ENCODE data around the gene LENG9. TPM values are rescaled to one million over a fixed set of nuclear protein-coding genes. Genes with fewer than 3 reads are reported as not detected.
A peak's percentile ranks its signal among the peaks of the same experiment; 100 is the strongest.

The LENG9 gene
- total and polyA plus RNA-seq, 2 of the 13 experiments (the other 11 are each of a cell fraction or from before 2014, with no cell fraction given), result 0.75 to 2.9 TPM

DNA sequence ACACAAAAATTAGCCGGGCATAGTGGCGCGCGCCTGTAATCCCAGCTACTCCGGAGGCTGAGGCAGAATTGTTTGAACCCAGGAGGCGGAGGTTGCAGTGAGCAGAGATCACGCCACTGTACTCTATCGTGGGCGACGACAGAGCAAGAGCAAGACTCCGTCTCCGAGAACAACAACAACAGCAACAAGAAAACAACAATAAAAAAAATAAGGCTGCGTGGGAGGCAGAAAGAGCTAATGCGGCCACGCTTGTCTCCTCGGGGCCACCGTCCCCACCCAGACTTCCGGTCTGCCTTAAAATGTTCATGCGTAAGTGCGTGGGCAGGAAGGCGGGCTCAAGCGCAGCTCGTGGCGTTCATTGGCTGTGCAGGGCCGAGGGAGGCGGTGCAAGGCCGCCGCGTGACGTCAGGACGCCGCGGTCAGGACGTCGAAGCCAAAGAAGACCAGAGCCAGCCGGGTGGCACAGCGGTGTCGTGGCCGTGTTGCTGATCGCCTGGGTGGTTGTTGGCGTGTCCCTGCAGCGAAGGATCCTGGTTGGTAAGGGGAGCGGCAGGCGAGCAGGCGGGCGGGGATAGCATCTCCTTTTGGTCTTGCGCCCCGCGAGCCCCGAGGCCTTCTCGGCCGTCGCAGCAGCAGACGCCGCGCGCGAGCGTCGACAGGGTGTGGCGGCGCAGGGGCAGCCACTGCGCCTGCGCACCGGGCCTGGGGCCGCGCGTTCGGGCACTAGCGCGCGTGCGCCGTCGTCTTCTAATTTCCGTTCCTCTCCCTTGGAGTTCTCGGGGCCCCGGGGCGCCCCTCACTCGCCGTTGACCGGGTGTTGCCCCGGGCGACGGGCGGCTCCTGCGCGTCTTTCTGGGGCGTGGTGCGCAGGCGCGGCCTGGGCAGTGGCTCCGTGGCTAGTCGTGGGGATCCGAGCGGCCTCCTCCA is 14.5 kb downstream of the LENG9 start, which contains the start of gene LENG8 (continued):
- TF ChIP-seq, protein P1, sequence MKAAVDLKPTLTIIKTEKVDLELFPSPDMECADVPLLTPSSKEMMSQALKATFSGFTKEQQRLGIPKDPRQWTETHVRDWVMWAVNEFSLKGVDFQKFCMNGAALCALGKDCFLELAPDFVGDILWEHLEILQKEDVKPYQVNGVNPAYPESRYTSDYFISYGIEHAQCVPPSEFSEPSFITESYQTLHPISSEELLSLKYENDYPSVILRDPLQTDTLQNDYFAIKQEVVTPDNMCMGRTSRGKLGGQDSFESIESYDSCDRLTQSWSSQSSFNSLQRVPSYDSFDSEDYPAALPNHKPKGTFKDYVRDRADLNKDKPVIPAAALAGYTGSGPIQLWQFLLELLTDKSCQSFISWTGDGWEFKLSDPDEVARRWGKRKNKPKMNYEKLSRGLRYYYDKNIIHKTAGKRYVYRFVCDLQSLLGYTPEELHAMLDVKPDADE (CRISPR knock-in tag; IDR thresholded peaks at IDR 0.05), result peak; percentile 64; the same call in 1 of the 2 replicates
- TF ChIP-seq, protein P2, sequence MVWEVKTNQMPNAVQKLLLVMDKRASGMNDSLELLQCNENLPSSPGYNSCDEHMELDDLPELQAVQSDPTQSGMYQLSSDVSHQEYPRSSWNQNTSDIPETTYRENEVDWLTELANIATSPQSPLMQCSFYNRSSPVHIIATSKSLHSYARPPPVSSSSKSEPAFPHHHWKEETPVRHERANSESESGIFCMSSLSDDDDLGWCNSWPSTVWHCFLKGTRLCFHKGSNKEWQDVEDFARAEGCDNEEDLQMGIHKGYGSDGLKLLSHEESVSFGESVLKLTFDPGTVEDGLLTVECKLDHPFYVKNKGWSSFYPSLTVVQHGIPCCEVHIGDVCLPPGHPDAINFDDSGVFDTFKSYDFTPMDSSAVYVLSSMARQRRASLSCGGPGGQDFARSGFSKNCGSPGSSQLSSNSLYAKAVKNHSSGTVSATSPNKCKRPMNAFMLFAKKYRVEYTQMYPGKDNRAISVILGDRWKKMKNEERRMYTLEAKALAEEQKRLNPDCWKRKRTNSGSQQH (CRISPR knock-in tag; IDR thresholded peaks at IDR 0.05; ENCODE audit: low read depth), result peak; percentile 65; the same call in 1 of the 2 replicates
- TF ChIP-seq ELF3 (CRISPR knock-in tag; IDR thresholded peaks at IDR 0.05) (peak; percentile 72), RAD21 (CRISPR knock-in tag; IDR thresholded peaks at IDR 0.05) (0 out of 2 replicates have a peak, but pooled peaks have one; percentile 37), BRD4 (CRISPR knock-in tag; IDR thresholded peaks at IDR 0.05) (peak; percentile 26; the same call in 1 of the 2 replicates), ZNF740 (CRISPR knock-in tag; IDR thresholded peaks at IDR 0.05) (no peak; the same call in 1 of the 2 replicates), BCL6 (CRISPR knock-in tag; IDR thresholded peaks at IDR 0.05) (peak; percentile 30; the same call in 1 of the 2 replicates), ZNF263 (CRISPR knock-in tag; IDR thresholded peaks at IDR 0.05) (no peak), TOE1 (CRISPR knock-in tag; IDR thresholded peaks at IDR 0.05) (no peak), ZNF674 (CRISPR knock-in tag; IDR thresholded peaks at IDR 0.05; ENCODE audit: low read depth) (no peak), ZSCAN12 (CRISPR knock-in tag; IDR thresholded peaks at IDR 0.05) (0 out of 2 replicates have a peak, but pooled peaks have one; percentile 43), ARID2 (CRISPR knock-in tag; IDR thresholded peaks at IDR 0.05; ENCODE audit: borderline replicate concordance) (no peak), ZNF431 (CRISPR knock-in tag; IDR thresholded peaks at IDR 0.05; ENCODE audit: borderline replicate concordance, low read depth) (no peak), ZNF282 (IDR thresholded peaks at IDR 0.05; ENCODE audit: partially characterized antibody) (no peak)
- TF ChIP-seq, protein P3, sequence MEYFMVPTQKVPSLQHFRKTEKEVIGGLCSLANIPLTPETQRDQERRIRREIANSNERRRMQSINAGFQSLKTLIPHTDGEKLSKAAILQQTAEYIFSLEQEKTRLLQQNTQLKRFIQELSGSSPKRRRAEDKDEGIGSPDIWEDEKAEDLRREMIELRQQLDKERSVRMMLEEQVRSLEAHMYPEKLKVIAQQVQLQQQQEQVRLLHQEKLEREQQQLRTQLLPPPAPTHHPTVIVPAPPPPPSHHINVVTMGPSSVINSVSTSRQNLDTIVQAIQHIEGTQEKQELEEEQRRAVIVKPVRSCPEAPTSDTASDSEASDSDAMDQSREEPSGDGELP (IDR thresholded peaks at IDR 0.05; ENCODE audit: borderline replicate concordance, low read depth), result no peak
- TF ChIP-seq, protein P4, sequence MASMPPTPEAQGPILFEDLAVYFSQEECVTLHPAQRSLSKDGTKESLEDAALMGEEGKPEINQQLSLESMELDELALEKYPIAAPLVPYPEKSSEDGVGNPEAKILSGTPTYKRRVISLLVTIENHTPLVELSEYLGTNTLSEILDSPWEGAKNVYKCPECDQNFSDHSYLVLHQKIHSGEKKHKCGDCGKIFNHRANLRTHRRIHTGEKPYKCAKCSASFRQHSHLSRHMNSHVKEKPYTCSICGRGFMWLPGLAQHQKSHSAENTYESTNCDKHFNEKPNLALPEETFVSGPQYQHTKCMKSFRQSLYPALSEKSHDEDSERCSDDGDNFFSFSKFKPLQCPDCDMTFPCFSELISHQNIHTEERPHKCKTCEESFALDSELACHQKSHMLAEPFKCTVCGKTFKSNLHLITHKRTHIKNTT (CRISPR knock-in tag; IDR thresholded peaks at IDR 0.05), result no peak
- TF ChIP-seq, protein P5, sequence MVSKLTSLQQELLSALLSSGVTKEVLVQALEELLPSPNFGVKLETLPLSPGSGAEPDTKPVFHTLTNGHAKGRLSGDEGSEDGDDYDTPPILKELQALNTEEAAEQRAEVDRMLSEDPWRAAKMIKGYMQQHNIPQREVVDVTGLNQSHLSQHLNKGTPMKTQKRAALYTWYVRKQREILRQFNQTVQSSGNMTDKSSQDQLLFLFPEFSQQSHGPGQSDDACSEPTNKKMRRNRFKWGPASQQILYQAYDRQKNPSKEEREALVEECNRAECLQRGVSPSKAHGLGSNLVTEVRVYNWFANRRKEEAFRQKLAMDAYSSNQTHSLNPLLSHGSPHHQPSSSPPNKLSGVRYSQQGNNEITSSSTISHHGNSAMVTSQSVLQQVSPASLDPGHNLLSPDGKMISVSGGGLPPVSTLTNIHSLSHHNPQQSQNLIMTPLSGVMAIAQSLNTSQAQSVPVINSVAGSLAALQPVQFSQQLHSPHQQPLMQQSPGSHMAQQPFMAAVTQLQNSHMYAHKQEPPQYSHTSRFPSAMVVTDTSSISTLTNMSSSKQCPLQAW (CRISPR knock-in tag; IDR thresholded peaks at IDR 0.05), result no peak
- TF ChIP-seq, protein P6, sequence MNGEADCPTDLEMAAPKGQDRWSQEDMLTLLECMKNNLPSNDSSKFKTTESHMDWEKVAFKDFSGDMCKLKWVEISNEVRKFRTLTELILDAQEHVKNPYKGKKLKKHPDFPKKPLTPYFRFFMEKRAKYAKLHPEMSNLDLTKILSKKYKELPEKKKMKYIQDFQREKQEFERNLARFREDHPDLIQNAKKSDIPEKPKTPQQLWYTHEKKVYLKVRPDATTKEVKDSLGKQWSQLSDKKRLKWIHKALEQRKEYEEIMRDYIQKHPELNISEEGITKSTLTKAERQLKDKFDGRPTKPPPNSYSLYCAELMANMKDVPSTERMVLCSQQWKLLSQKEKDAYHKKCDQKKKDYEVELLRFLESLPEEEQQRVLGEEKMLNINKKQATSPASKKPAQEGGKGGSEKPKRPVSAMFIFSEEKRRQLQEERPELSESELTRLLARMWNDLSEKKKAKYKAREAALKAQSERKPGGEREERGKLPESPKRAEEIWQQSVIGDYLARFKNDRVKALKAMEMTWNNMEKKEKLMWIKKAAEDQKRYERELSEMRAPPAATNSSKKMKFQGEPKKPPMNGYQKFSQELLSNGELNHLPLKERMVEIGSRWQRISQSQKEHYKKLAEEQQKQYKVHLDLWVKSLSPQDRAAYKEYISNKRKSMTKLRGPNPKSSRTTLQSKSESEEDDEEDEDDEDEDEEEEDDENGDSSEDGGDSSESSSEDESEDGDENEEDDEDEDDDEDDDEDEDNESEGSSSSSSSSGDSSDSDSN (CRISPR knock-in tag; IDR thresholded peaks at IDR 0.05), result peak; percentile 9; the same call in 1 of the 2 replicates

Measured in HepG2 (cell line).